Liver (tissue), 9 donors: ENCODE data around the gene ERBB4. TPM values are rescaled to one million over a fixed set of nuclear protein-coding genes. Genes with fewer than 3 reads are reported as not detected.

Experiments
- DNase-seq: peaks from one replicate; pipeline ENCODE4 v3.0.0-alpha.2; 2017; ENCODE audit warnings: low spot score
- H3K27ac ChIP-seq, 2 donors: one replicate each; pipeline ENCODE4 v1.7.0; 2013; ENCODE audit warnings: inconsistent platforms in 2 of 2, low read length in 2 of 2, control low read depth in 1 of 2, low read depth in 1 of 2, mild to moderate bottlenecking in 1 of 2
- H3K27me3 ChIP-seq, 4 donors: one replicate each; pipeline versions ENCODE4 v1.6.1 to v1.7.0; 2013; ENCODE audit warnings: low read length in 3 of 4, inconsistent platforms in 1 of 4, mild to moderate bottlenecking in 1 of 4, moderate library complexity in 1 of 4; ENCODE audit not compliant: control insufficient read depth in 4 of 4, insufficient read depth in 4 of 4
- H3K36me3 ChIP-seq, 4 donors: one replicate each; pipeline versions ENCODE4 v1.6.1 to v1.7.0; 2013; ENCODE audit warnings: low read length in 3 of 4, mild to moderate bottlenecking in 3 of 4, low read depth in 1 of 4, moderate library complexity in 1 of 4; ENCODE audit not compliant: control insufficient read depth in 4 of 4, insufficient read depth in 3 of 4
- H3K4me1 ChIP-seq, 4 donors: one replicate each; pipeline versions ENCODE4 v1.6.1 to v1.7.0; 2013; ENCODE audit warnings: low read length in 3 of 4, mild to moderate bottlenecking in 3 of 4, moderate library complexity in 1 of 4; ENCODE audit not compliant: control insufficient read depth in 4 of 4, insufficient read depth in 4 of 4
- H3K4me3 ChIP-seq, 3 donors: one replicate each; pipeline versions ENCODE4 v1.6.1 to v1.7.0; 2013; ENCODE audit warnings: low read length in 3 of 3, control low read depth in 1 of 3, low read depth in 1 of 3, mild to moderate bottlenecking in 1 of 3
- H3K9ac ChIP-seq, 2 donors: one replicate each; pipeline ENCODE4 v1.7.0; 2013; ENCODE audit warnings: low read length in 2 of 2, mild to moderate bottlenecking in 2 of 2, moderate library complexity in 2 of 2, control low read depth in 1 of 2, low read depth in 1 of 2
- H3K9me3 ChIP-seq, 4 donors: one replicate each; pipeline versions ENCODE4 v1.6.1 to v1.7.0; 2013; ENCODE audit warnings: low read length in 3 of 4; ENCODE audit not compliant: control insufficient read depth in 4 of 4
- EGR1 ChIP-seq, 2 donors: IDR thresholded peaks; 2 replicates each; pipeline ENCODE4 v1.6.1; 2016 to 2018; ENCODE audit warnings: antibody characterized with exemption in 2 of 2, low read depth in 2 of 2
- FOXA1 ChIP-seq: IDR thresholded peaks from 2 replicates; pipeline ENCODE4 v1.6.1; 2016; ENCODE audit warnings: antibody characterized with exemption
- FOXA2 ChIP-seq: IDR thresholded peaks from 2 replicates; pipeline ENCODE4 v1.6.1; 2016; ENCODE audit warnings: antibody characterized with exemption
- GABPA ChIP-seq, 2 donors: IDR thresholded peaks in 1 of 2; conservative IDR thresholded peaks in 1 of 2; 2 replicates each; pipeline ENCODE4 v1.6.1; 2016; ENCODE audit warnings: antibody characterized with exemption in 2 of 2, mild to moderate bottlenecking in 1 of 2, moderate library complexity in 1 of 2
- HNF4A ChIP-seq, 2 donors: conservative IDR thresholded peaks; 2 replicates each; pipeline ENCODE4 v1.6.1; 2016; ENCODE audit warnings: antibody characterized with exemption in 2 of 2, mild to moderate bottlenecking in 2 of 2
- HNF4G ChIP-seq: IDR thresholded peaks from 2 replicates; pipeline ENCODE4 v1.6.1; 2016; ENCODE audit warnings: antibody characterized with exemption
- JUND ChIP-seq, 2 donors: IDR thresholded peaks; 2 replicates each; pipeline ENCODE4 v1.6.1; 2016; ENCODE audit warnings: antibody characterized with exemption in 2 of 2
- NR2F2 ChIP-seq: IDR thresholded peaks from 2 replicates; pipeline ENCODE4 v1.6.1; 2016; ENCODE audit warnings: antibody characterized with exemption
- RAD21 ChIP-seq, 2 donors: IDR thresholded peaks; 2 replicates each; pipeline ENCODE4 v1.6.1; 2016; ENCODE audit warnings: antibody characterized with exemption in 2 of 2, mild to moderate bottlenecking in 2 of 2
- REST ChIP-seq: IDR thresholded peaks from 2 replicates; pipeline ENCODE4 v1.6.1; 2016; ENCODE audit warnings: antibody characterized with exemption, mild to moderate bottlenecking
- SP1 ChIP-seq: IDR thresholded peaks from 2 replicates; pipeline ENCODE4 v1.6.1; 2018; ENCODE audit warnings: antibody characterized with exemption, mild to moderate bottlenecking
- TAF1 ChIP-seq: conservative IDR thresholded peaks from 2 replicates; pipeline ENCODE4 v1.6.1; 2016; ENCODE audit warnings: antibody characterized with exemption, mild to moderate bottlenecking
- YY1 ChIP-seq: IDR thresholded peaks from 2 replicates; pipeline ENCODE4 v1.6.1; 2016; ENCODE audit warnings: antibody characterized with exemption, mild to moderate bottlenecking
- WGBS: extraction: QIAGEN DNeasy Blood & Tissue Kit; methylation state at CpG from one replicate; pipeline ENCODE4 v1.1.7; 2013; 5-methylcytosine and 5-hydroxymethylcytosine counted together
- polyA plus RNA-seq, 2 donors: library from polyadenylated mRNA; stranded (reverse) in 1 of 2; unstranded in 1 of 2; fragments of 200-250 nt in 1 of 2; fragments of >200 nt in 1 of 2; fragmentation: Nextera tagmentation in 1 of 2; extraction: Ambion mirVana in 1 of 2; gene quantifications; one replicate each; pipeline versions ENCODE4 v1.2.1 to v1.2.3, GENCODE V29; 2013 to 2015
- total RNA-seq, 2 donors: library from RNA; depleted of rRNA; stranded (reverse); fragments of >200 nt; gene quantifications; one replicate each; pipeline ENCODE4 v1.2.3, GENCODE V29; 2014
- TF ChIP-seq, protein P1 (sequence below): IDR thresholded peaks from 2 replicates; pipeline ENCODE4 v1.6.1; 2016; ENCODE audit warnings: antibody characterized with exemption
- TF ChIP-seq, protein P2 (sequence below): fragments of 150-350 bp; IDR thresholded peaks from 2 replicates; pipeline ENCODE4 v1.5.1; 2017; ENCODE audit warnings: improper control_type of control experiment, low read depth, low read length; ENCODE audit not compliant: missing input control
- TF ChIP-seq, protein P3 (sequence below): IDR thresholded peaks from 2 replicates; pipeline ENCODE4 v1.6.1; 2016; ENCODE audit warnings: antibody characterized with exemption
- TF ChIP-seq, protein P4 (sequence below): IDR thresholded peaks from 2 replicates; pipeline ENCODE4 v1.6.1; 2016; ENCODE audit warnings: antibody characterized with exemption
- donor health status: healthy.
- donor health status: healthy.
- donor health status: healthy.
- donor health status: healthy.
- donor health status: healthy.

The ERBB4 gene
- total and polyA plus RNA-seq, 4 donors, result 0.03 to 0.42 TPM; not detected in 2

- WGBS, result 24% methylated on average over 10 of the region's 10 CpGs
- H3K27me3 ChIP-seq, result no peaks in the 10 kb centered on the region
- H3K27ac ChIP-seq, result no peak overlapping the region
- no peak overlapping the region for H3K4me3 ChIP-seq
- H3K36me3 ChIP-seq, result no peaks in the 10 kb centered on the region
- DNase-seq, result no peak
- H3K9me3 ChIP-seq, result no peaks in the 10 kb centered on the region
- TF ChIP-seq YY1 (no peak), JUND (IDR thresholded peaks at IDR 0.05) (no peak), TAF1 (no peak), NR2F2 (no peak), REST (no peak), HNF4A (conservative IDR thresholded peaks at IDR 0.05) (no peak), FOXA1 (no peak), HNF4G (no peak), GABPA (IDR thresholded peaks at IDR 0.05 in 1 of 2, conservative IDR thresholded peaks at IDR 0.05 in 1 of 2) (no peak), RAD21 (IDR thresholded peaks at IDR 0.05) (no peak), FOXA2 (no peak)
- TF ChIP-seq, protein P1, sequence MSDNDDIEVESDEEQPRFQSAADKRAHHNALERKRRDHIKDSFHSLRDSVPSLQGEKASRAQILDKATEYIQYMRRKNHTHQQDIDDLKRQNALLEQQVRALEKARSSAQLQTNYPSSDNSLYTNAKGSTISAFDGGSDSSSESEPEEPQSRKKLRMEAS, result no peak
- TF ChIP-seq, protein P2, sequence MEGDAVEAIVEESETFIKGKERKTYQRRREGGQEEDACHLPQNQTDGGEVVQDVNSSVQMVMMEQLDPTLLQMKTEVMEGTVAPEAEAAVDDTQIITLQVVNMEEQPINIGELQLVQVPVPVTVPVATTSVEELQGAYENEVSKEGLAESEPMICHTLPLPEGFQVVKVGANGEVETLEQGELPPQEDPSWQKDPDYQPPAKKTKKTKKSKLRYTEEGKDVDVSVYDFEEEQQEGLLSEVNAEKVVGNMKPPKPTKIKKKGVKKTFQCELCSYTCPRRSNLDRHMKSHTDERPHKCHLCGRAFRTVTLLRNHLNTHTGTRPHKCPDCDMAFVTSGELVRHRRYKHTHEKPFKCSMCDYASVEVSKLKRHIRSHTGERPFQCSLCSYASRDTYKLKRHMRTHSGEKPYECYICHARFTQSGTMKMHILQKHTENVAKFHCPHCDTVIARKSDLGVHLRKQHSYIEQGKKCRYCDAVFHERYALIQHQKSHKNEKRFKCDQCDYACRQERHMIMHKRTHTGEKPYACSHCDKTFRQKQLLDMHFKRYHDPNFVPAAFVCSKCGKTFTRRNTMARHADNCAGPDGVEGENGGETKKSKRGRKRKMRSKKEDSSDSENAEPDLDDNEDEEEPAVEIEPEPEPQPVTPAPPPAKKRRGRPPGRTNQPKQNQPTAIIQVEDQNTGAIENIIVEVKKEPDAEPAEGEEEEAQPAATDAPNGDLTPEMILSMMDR, result no peak
- TF ChIP-seq, protein P3, sequence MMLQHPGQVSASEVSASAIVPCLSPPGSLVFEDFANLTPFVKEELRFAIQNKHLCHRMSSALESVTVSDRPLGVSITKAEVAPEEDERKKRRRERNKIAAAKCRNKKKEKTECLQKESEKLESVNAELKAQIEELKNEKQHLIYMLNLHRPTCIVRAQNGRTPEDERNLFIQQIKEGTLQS, result no peak
- H3K4me1 ChIP-seq, result no peaks in the 10 kb centered on the region
- no peak overlapping the region for H3K9ac ChIP-seq
Measured at GRCh38 chr2:212124598-212124997, 414.0 kb downstream of the ERBB4 start.

GRCh38 chr2:212119591-212119990 is 419.0 kb downstream of the ERBB4 start:
- H3K36me3 ChIP-seq, result no peaks in the 10 kb centered on the region
- no peak overlapping the region for H3K9ac ChIP-seq
- DNase-seq, result no peak
- H3K4me1 ChIP-seq, result no peaks in the 10 kb centered on the region
- H3K4me3 ChIP-seq, result no peak overlapping the region
- H3K9me3 ChIP-seq, result no peaks in the 10 kb centered on the region
- TF ChIP-seq GABPA (IDR thresholded peaks at IDR 0.05 in 1 of 2, conservative IDR thresholded peaks at IDR 0.05 in 1 of 2) (no peak), RAD21 (IDR thresholded peaks at IDR 0.05) (no peak), FOXA1 (no peak), FOXA2 (no peak), SP1 (no peak), JUND (IDR thresholded peaks at IDR 0.05) (no peak), YY1 (no peak), HNF4G (no peak), REST (no peak), TAF1 (no peak), NR2F2 (no peak), EGR1 (IDR thresholded peaks at IDR 0.05; ENCODE audit: low read depth in 2 of 2) (no peak), HNF4A (conservative IDR thresholded peaks at IDR 0.05) (no peak)
- TF ChIP-seq, protein P3, result no peak
- TF ChIP-seq, protein P4, sequence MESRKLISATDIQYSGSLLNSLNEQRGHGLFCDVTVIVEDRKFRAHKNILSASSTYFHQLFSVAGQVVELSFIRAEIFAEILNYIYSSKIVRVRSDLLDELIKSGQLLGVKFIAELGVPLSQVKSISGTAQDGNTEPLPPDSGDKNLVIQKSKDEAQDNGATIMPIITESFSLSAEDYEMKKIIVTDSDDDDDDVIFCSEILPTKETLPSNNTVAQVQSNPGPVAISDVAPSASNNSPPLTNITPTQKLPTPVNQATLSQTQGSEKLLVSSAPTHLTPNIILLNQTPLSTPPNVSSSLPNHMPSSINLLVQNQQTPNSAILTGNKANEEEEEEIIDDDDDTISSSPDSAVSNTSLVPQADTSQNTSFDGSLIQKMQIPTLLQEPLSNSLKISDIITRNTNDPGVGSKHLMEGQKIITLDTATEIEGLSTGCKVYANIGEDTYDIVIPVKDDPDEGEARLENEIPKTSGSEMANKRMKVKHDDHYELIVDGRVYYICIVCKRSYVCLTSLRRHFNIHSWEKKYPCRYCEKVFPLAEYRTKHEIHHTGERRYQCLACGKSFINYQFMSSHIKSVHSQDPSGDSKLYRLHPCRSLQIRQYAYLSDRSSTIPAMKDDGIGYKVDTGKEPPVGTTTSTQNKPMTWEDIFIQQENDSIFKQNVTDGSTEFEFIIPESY, result no peak
- TF ChIP-seq, protein P1, result no peak
- no peak overlapping the region for H3K27ac ChIP-seq
- no peaks in the 10 kb centered on the region for H3K27me3 ChIP-seq
- WGBS, result 62% methylated on average over 2 of the region's 2 CpGs
